Heart left ventricle (tissue), 16 donors: ENCODE data around the gene LIPC. TPM values are rescaled to one million over a fixed set of nuclear protein-coding genes. Genes with fewer than 3 reads are reported as not detected.

Experiments
- ATAC-seq, 4 donors: fragments of 200-7000 bp; cut with Tn5 transposase; one replicate each; pipeline ENCODE4 v1.9.1; 2020 to 2022; ENCODE audit warnings: moderate library complexity in 4 of 4, mild to moderate bottlenecking in 3 of 4, moderate number of reproducible peaks in 1 of 4
- DNase-seq, 5 donors: peaks; one replicate each; pipeline ENCODE4 v3.0.0-alpha.2; 2020
- H3K27ac ChIP-seq, 12 donors: fragments of 200-600 bp; sonication (generic) in 4 of 12; one replicate each; pipeline versions ENCODE4 v1.5.0 to v1.8.0; 2016 to 2022; ENCODE audit warnings: mild to moderate bottlenecking in 2 of 12
- H3K27me3 ChIP-seq, 9 donors: fragments of 200-600 bp; sonication (generic) in 2 of 9; one replicate each; pipeline versions ENCODE4 v1.5.1 to v1.8.0; 2016 to 2022; ENCODE audit warnings: mild to moderate bottlenecking in 3 of 9
- H3K36me3 ChIP-seq, 9 donors: fragments of 200-600 bp; sonication (generic) in 2 of 9; one replicate each; pipeline versions ENCODE4 v1.5.0 to v1.8.0; 2018 to 2022; ENCODE audit warnings: mild to moderate bottlenecking in 2 of 9
- H3K4me1 ChIP-seq, 12 donors: fragments of 200-600 bp; sonication (generic) in 4 of 12; one replicate each; pipeline versions ENCODE4 v1.5.0 to v1.8.0; 2016 to 2022; ENCODE audit warnings: mild to moderate bottlenecking in 3 of 12
- H3K4me3 ChIP-seq, 12 donors: fragments of 200-600 bp; sonication (generic) in 4 of 12; one replicate each; pipeline versions ENCODE4 v1.5.0 to v1.8.0; 2017 to 2022; ENCODE audit warnings: mild to moderate bottlenecking in 9 of 12, moderate library complexity in 4 of 12
- H3K9me3 ChIP-seq, 12 donors: fragments of 200-600 bp; sonication (generic) in 4 of 12; one replicate each; pipeline versions ENCODE4 v1.5.0 to v1.8.0; 2016 to 2022; ENCODE audit warnings: mild to moderate bottlenecking in 1 of 12
- POLR2A ChIP-seq, 2 donors: fragments of 450-650 bp; IDR thresholded peaks; one replicate each; pipeline ENCODE4 v1.6.1; 2017; ENCODE audit warnings: antibody characterized with exemption in 2 of 2, mild to moderate bottlenecking in 2 of 2, moderate library complexity in 2 of 2
- WGBS, 4 donors: extraction: QIAGEN DNeasy Blood & Tissue Kit in 2 of 4; methylation state at CpG; one replicate each; pipeline versions ENCODE4 v1.1.5 to v1.1.7; 2013 to 2018; 5-methylcytosine and 5-hydroxymethylcytosine counted together
- intact Hi-C, 10 donors: fragments of 100-400 bp; cut with DNase I; formaldehyde crosslinking; loops; one replicate each; pipeline versions ENCODE4 v1.11.1 to v1.14.2; 2022
- long read RNA-seq, 3 donors: library from polyadenylated mRNA; unstranded; transcript quantifications; one replicate each; pipeline ENCODE4 v2.0.0, GENCODE V29; 2020 to 2021
- polyA plus RNA-seq, 2 donors: library from polyadenylated mRNA; stranded (reverse); fragments of 200-250 nt; gene quantifications; one replicate each; pipeline ENCODE4 v1.2.3, GENCODE V29; 2013
- total RNA-seq, 9 donors: library from RNA; depleted of rRNA in 2 of 9; stranded (reverse); fragments of >200 nt in 2 of 9; fragmentation: NEBNext Ultra II Directional in 3 of 9; extraction: Animal tissue kit (Norgen Biotek cat#: 25700) in 3 of 9; gene quantifications; one replicate each; pipeline versions ENCODE4 v1.1.0 to v1.2.4, GENCODE V29; 2016 to 2023
- TF ChIP-seq, protein P1 (sequence below), 12 donors: fragments of 200-600 bp; sonication (generic) in 4 of 12; IDR thresholded peaks; one replicate each; pipeline versions ENCODE4 v1.5.0 to v1.8.0; 2018 to 2022; ENCODE audit warnings: antibody characterized with exemption in 12 of 12, mild to moderate bottlenecking in 5 of 12
- donor health status: ischemic (EF 13 %, LVEDD 7.1; RV severe dilation, severe dysfunction).
- donor health status: healthy with polysubstance abuse.
- donor health status: DM: no; HTN: yes; CAD: no.
- donor health status: DM: no; HTN: no; CAD: no.
- donor health status: ischemic (EF 25% LVEDD 6.9; RV normal size, moderate dysfunction).
- donor health status: ischemic (EF 25% LVEDD 5.7; RV mildly dilated, moderate dysfunction).
- donor health status: healthy.
- donor health status: DM: yes; HTN: yes; CAD: no.
- donor health status: ischemic (EF 35%, LVEDD 5.7; RV mildly dilated, moderate dysfunction).
- donor health status: nonischemic (EF 11% LVEDD 7.7; RV severe dilation, severe dysfunction).
- donor health status: DM: yes; HTN: yes; CAD: no.
- donor health status: PGD.
- donor health status: ischemic (EF 29% LVEDD 5.4; RV normal size, mild dysfunction).
- donor health status: nonischemic (EF 23%, LVEDD 6.1; RV moderate dilation, normal function).

LIPC gene
- 1 to 10 TPM in 2 of 9 donors, under 1 TPM in 6, not detected in 1; 0.16 to 1.4 (median 0.83) TPM for total RNA-seq
- polyA plus RNA-seq, result under 1 TPM; 0.10 to 0.23 TPM
- long read RNA-seq, donor 1, result 0 reads
- long read RNA-seq, donor 2, partial matches to known transcripts, result 0 of 2 reads
- long read RNA-seq, donor 2, other reads (novel, unspliced or antisense), result 2 of 2 reads
- long read RNA-seq, donor 3, result 0 reads

DNA sequence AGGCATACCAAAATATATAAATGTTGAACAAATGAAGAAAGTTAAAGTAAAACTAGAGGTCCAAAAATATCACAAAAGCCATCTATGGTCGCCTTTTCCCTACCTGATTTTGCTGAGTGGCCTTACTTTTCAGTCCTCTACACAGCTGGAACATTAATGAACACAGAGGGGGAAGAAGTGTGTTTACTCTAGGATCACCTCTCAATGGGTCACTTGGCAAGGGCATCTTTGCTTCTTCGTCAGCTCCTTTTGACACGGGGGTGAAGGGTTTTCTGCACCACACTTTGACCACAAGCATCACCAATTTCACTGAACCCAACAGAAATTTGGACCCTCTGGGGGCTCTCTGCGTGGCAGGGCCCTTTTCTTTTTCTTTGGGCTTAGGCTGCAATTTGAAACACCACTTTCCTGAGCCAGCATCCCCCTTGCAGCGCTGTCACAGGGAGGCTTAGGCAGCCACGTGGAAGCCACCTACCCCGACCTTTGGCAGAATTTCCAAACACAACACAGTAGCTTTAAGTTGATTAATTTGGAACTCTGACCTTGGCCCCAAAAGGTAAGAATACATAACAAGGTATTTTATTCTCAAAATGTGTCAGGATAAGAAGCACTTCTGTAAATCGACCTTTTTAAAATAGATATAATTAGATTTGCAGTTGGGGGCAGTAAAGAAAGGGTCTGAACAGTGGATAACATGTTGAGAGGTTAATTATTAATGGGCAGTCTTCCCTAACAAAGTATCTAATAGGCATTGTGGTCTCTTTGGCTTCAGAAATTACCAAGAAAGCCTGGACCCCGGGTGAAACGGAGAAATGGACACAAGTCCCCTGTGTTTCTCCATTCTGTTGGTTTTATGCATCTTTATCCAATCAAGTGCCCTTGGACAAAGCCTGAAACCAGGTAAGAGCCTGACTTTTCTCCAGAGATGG lies at the start of gene LIPC:
Gene LIPC (plus strand): TSS at position 771 of the 929 bp plus-strand sequence. CDS start 42 bp downstream, at position 813.
- ATAC-seq, result no peak
- Histone ChIP-seq H3K36me3 (no peaks in the 10 kb centered on the region), H3K4me1 (peaks cover 0 to 19% (median 5%) of the 10 kb centered on the region in 12 donors), H3K9me3 (no peaks in the 10 kb centered on the region), H3K27ac (no peak within 1 kb of the TSS), H3K4me3 (no peak within 1 kb of the TSS), H3K27me3 (no peaks in the 10 kb centered on the region)
- WGBS, 4 donors, result 89 to 93% (median 90%) methylated on average over 10 of the region's 10 CpGs
- intact Hi-C loops, result loop anchor here in 4 of 10 donors (10.0 kb wide), 2 partner anchors 93 to 157 kb away; no protein-coding TSS in a partner anchor
- no peak for TF ChIP-seq POLR2A (IDR thresholded peaks at IDR 0.05)
- TF ChIP-seq, protein P1, sequence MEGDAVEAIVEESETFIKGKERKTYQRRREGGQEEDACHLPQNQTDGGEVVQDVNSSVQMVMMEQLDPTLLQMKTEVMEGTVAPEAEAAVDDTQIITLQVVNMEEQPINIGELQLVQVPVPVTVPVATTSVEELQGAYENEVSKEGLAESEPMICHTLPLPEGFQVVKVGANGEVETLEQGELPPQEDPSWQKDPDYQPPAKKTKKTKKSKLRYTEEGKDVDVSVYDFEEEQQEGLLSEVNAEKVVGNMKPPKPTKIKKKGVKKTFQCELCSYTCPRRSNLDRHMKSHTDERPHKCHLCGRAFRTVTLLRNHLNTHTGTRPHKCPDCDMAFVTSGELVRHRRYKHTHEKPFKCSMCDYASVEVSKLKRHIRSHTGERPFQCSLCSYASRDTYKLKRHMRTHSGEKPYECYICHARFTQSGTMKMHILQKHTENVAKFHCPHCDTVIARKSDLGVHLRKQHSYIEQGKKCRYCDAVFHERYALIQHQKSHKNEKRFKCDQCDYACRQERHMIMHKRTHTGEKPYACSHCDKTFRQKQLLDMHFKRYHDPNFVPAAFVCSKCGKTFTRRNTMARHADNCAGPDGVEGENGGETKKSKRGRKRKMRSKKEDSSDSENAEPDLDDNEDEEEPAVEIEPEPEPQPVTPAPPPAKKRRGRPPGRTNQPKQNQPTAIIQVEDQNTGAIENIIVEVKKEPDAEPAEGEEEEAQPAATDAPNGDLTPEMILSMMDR (IDR thresholded peaks at IDR 0.05), result no peak
- DNase-seq, result no peak

- H3K4me1 ChIP-seq, result no peaks in the 10 kb centered on the region
- ATAC-seq (no peak), DNase-seq (no peak)
- H3K27me3 ChIP-seq, result no peaks in the 10 kb centered on the region
- intact Hi-C loops, result no loop called here
- H3K4me3 ChIP-seq, result no peak overlapping the region
- TF ChIP-seq POLR2A (IDR thresholded peaks at IDR 0.05), result no peak
- TF ChIP-seq, protein P1 (IDR thresholded peaks at IDR 0.05), result no peak
- H3K9me3 ChIP-seq, result no peaks in the 10 kb centered on the region
- H3K36me3 ChIP-seq, result no peaks in the 10 kb centered on the region
- WGBS, 4 donors, result 73 to 91% (median 88%) methylated on average over 5 of the region's 5 CpGs
- no peak overlapping the region for H3K27ac ChIP-seq
Observed at GRCh38 chr15:58383876-58384275, 47.9 kb upstream of the LIPC start.

- DNase-seq (no peak), ATAC-seq (no peak)
- Histone ChIP-seq H3K9me3 (no peaks in the 10 kb centered on the region), H3K27me3 (no peaks in the 10 kb centered on the region), H3K27ac (no peak overlapping the region), H3K4me1 (no peaks in the 10 kb centered on the region), H3K4me3 (no peak overlapping the region), H3K36me3 (no peaks in the 10 kb centered on the region)
- intact Hi-C loops, result no loop called here
- TF ChIP-seq, protein P1 (IDR thresholded peaks at IDR 0.05), result no peak
- TF ChIP-seq POLR2A (IDR thresholded peaks at IDR 0.05), result no peak
- WGBS, 4 donors, result 85 to 91% (median 91%) methylated on average over 6 of the region's 6 CpGs
Observed at GRCh38 chr15:58384667-58385066, 47.1 kb upstream of the LIPC start.

GRCh38 chr15:58386081-58386480 lies 45.7 kb upstream of the LIPC start:
- H3K4me3 ChIP-seq, result no peak overlapping the region

More at GRCh38 chr15:58386081-58386480, 45.7 kb upstream of the LIPC start:
- ATAC-seq, result no peak
- DNase-seq, result no peak
- H3K27ac ChIP-seq, result no peak overlapping the region
- intact Hi-C loops, result no loop called here
- H3K9me3 ChIP-seq, result no peaks in the 10 kb centered on the region
- H3K4me1 ChIP-seq, result no peaks in the 10 kb centered on the region
- H3K36me3 ChIP-seq, result no peaks in the 10 kb centered on the region
- WGBS, 4 donors, result 94 to 98% (median 97%) methylated on average over 3 of the region's 3 CpGs
- H3K27me3 ChIP-seq, result no peaks in the 10 kb centered on the region
- no peak for TF ChIP-seq POLR2A (IDR thresholded peaks at IDR 0.05)
- TF ChIP-seq, protein P1 (IDR thresholded peaks at IDR 0.05), result no peak
